GM19467 (cell line): ENCODE data around the gene MCRIP2.

Experiments used
- ATAC-seq: cut with Tn5 transposase; IDR thresholded peaks from one replicate; pipeline ENCODE4 v1.9.1; 2021; ENCODE audit warnings: mild to moderate bottlenecking, moderate library complexity; ENCODE audit not compliant: unreplicated experiment

The MCRIP2 gene

DNA sequence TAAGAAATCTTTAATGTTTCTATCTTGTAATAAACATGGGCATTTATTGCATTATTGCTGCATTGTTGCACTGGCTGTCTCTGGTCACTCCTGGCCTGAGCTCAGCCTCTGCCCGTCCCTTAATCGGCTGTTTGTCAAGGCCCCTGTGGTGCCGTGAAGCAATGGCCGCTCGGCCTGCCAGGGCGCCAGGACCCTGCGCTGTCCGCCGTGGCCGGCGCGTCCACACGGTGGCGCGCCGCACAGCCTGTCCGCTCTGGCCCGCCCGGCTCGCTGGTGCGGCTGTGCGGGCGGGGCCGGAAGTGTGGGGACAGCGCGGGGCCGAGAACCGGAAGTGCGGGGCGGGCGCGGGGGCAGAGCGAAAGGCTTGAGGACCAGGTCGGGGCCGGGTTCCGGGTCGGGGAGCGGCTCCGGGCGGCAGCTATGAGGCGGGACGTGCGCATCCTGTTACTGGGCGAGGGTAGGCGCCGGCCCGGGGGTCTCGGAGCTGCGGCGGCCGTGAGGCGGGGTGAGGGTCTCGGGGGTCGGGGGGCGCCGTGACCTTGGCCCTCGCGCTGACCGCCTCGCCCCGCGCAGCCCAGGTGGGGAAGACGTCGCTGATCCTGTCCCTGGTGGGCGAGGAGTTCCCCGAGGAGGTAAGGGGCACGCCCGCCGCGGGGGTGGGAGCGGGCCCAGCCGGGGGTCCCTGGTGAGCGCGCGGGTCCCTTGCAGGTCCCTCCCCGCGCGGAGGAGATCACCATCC lies 26.3 kb downstream of the MCRIP2 start, which contains the start of gene RHOT2:
TSS of gene RHOT2 (plus strand) at position 353 of the 739 bp plus-strand sequence. CDS start at position 421, 68 bp downstream.
- ATAC-seq, result peak; percentile 79

GRCh38 chr16:668519-669171 lies 27.0 kb downstream of the MCRIP2 start:
- peak; percentile 2 for ATAC-seq

DNA sequence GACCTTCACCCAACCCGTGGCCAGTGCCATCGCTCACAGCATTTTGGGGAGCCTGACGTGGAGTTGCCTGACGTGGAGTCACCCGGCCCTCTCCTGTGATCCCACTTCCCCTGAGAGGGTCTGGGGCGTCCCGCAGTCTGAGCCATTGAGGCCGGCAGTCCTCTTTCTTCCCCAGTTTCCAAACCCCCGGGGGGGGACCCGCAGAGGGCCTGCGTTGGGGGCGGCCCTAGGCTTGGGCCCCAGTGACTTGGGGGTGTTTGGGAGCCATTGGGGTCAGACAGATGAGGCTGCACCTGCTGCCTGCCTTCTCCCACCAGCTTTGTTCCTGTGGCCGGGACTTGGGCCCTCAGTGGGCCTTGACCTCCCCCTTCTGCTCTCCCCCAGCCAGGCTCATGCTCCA lies 28.0 kb downstream of the MCRIP2 start:
- no peak for ATAC-seq

GRCh38 chr16:670485-671352 lies 29.1 kb downstream of the MCRIP2 start:
- no peak for ATAC-seq

DNA sequence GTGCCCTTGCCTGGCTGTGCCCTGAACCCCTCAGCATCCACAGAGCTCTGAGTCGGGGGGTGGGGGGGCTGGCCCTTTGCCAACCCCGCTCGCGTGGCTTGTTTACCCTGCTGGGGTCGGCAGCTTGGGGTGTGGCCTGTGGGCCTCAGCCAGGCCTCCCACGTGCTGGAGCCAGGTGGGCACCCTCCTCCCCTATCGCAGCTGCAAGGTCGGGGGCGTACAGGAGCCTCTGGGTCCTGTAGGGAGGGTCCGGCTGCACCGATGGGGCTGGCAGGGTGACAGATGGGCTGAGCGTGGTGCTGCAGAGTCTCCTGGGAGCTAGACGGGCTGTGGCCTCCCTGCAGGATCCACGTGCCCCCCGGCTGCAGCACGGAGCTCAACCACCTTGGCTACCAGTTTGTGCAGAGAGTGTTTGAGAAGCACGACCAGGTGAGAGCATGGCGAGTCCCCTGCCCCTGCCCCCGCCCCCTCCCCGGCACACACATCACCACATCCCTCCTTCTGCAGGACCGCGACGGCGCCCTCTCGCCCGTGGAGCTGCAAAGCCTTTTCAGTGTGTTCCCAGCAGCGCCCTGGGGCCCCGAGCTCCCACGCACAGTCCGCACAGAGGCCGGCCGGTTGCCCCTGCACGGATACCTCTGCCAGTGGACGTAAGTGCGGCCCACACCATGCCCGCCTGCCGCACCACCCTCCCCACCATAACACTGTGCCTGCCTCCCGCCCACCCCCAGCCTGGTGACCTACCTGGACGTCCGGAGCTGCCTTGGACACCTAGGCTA lies 29.9 kb downstream of the MCRIP2 start:
- no peak for ATAC-seq

- ATAC-seq, result no peak
These were observed 30.7 kb downstream of the MCRIP2 start for GRCh38 chr16:672371-672770.

- no peak for ATAC-seq
These were observed 31.2 kb downstream of the MCRIP2 start for GRCh38 chr16:672851-673250.

DNA sequence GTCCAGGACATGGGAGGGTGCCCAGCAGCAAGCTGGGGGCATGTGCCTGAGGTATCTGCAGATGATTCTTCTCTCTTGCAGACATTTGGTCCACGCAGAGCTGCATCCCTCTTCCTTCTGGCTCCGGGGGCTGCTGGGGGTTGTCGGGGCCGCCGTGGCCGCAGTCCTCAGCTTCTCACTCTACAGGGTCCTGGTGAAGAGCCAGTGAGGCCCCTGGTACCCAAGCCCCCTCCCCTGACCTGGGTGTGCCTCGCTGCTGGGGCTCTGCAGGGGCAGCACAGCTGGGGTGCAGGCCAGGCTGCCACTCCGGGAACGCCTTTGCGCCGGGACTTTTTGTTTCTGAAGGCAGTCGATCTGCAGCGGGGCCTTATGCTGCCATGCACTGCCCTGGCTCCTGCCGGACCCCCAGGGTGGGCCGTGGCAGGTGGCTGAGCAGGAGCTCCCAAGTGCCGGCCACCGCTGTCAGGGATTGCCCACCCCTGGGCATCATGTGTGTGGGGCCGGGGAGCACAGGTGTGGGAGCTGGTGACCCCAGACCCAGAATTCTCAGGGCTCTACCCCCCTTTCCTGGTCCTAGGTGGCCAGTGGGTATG lies 31.9 kb downstream of the MCRIP2 start:
- ATAC-seq, result no peak

- no peak for ATAC-seq
These were observed 32.7 kb downstream of the MCRIP2 start for GRCh38 chr16:674214-674881.

GRCh38 chr16:674968-675883 lies 33.6 kb downstream of the MCRIP2 start, which contains the start of gene RHBDL1:
Gene RHBDL1 (plus strand): TSS chr16:675671. CDS start chr16:675791, 120 bp downstream.
- ATAC-seq, result no peak

GRCh38 chr16:675884-676564 lies 34.4 kb downstream of the MCRIP2 start:
- no peak for ATAC-seq

GRCh38 chr16:676565-676902 lies 34.9 kb downstream of the MCRIP2 start:
- ATAC-seq, result no peak

DNA sequence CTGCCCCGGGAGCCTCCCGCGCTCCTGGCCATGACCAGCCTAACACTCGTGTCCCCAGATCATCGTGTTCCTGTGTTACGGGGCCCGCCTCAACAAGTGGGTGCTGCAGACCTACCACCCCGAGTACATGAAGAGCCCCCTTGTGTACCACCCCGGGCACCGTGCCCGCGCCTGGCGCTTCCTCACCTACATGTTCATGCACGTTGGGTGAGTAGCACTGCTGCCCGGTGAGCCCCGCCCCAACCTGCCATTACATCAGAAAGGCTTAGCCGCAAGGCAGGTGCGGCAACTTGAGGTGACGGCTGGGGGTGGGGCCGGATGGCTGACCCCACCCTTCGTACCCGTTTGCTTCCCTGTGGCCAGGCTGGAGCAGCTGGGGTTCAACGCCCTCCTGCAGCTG lies 35.3 kb downstream of the MCRIP2 start:
- no peak for ATAC-seq

DNA sequence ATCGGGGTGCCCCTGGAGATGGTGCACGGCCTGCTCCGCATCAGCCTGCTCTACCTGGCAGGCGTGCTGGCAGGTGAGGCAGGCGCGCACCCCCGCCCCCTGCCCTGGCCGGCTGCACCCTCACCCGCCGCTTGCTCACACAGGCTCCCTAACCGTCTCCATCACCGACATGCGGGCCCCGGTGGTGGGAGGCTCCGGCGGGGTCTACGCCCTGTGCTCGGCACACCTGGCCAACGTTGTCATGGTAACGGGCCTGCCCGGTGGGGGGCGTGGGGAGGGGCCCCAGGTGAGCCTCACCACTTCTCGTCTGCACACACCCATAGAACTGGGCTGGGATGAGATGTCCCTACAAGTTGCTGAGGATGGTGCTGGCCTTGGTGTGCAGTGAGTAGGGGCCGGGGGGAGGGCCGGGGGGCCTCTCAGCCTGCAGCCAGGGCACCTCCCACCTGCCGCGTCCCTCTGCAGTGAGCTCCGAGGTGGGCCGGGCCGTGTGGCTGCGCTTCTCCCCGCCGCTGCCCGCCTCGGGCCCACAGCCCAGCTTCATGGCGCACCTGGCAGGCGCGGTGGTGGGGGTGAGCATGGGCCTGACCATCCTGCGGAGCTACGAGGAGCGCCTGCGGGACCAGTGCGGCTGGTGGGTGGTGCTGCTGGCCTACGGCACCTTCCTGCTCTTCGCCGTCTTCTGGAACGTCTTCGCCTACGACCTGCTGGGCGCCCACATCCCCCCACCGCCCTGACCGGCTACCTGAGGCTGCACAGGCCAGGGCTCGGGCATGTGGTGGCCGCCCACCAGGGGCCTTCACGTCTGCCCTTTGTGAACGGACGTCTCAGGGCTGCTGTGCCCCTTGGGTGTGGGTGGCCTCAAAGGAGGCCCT lies 35.9 kb downstream of the MCRIP2 start:
- ATAC-seq, result no peak

- ATAC-seq, result no peak
These were observed 36.7 kb downstream of the MCRIP2 start for GRCh38 chr16:678209-678857.

GRCh38 chr16:678858-679813 lies 37.5 kb downstream of the MCRIP2 start:
- no peak for ATAC-seq
